Activated CD4-positive, CD25-positive, alpha-beta regulatory T cell (primary cell): ENCODE data around the gene CNN1.
A peak's percentile ranks its signal among the peaks of the same experiment; 100 is the strongest.

ENCODE experiments used
- DNase-seq, 4 experiments: peaks; one replicate each; lab custom pipeline; 2025; lab: John Stamatoyannopoulos, UW

CNN1 gene

DNA sequence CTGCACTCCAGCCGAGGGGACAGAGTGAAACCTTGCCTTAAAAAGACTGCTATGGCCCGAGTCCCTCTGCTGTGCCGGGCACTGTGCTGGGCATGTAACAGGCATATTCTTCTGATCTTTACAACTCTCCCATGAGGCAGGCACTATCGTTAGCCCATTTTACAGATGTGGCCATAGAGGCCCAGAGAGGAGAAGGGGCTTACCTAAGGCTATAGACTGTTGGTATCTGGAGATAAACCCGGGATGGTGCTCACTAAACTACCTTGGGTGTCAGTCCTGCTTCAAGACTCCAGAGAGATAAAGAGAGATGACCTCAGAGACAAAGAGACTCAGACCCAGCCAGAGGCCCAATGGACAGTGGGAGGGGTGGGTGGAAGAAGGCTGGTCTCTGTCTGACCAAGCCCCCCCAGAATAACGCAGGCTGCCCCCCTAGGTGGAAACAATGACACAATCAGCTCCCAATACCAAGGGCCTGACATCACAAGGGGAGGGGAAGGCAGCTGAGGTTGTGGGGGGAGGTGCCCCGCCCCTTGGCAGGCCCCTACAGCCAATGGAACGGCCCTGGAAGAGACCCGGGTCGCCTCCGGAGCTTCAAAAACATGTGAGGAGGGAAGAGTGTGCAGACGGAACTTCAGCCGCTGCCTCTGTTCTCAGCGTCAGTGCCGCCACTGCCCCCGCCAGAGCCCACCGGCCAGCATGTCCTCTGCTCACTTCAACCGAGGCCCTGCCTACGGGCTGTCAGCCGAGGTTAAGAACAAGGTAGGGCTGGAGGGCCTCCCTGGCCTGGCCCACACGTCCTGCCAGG is at the start of gene CNN1:
CNN1 (plus strand) TSS at position 620 of the 805 bp plus-strand sequence; CDS start at position 697, 77 bp downstream.
- DNase-seq, result no peak

DNA sequence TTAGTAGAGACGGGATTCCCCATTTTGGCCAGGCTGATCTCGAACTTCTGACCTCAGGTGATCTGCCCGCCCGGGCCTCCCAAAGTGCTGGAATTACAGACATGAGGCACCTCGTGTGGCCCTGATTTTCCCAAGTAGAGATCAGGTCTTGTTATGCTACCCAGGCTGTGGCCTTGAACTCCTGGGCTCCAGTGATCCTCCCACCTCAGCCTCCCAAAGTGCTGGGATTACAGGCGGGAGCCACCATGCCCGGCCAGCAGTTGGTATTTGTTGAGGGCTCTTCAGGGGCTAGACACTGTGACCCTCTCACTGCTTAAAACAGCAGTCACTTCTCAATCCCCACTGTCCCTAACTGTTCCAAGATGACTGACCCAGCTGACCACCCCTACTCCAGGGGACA is 49.3 kb upstream of the CNN1 start:
- DNase-seq, result no peak

DNA sequence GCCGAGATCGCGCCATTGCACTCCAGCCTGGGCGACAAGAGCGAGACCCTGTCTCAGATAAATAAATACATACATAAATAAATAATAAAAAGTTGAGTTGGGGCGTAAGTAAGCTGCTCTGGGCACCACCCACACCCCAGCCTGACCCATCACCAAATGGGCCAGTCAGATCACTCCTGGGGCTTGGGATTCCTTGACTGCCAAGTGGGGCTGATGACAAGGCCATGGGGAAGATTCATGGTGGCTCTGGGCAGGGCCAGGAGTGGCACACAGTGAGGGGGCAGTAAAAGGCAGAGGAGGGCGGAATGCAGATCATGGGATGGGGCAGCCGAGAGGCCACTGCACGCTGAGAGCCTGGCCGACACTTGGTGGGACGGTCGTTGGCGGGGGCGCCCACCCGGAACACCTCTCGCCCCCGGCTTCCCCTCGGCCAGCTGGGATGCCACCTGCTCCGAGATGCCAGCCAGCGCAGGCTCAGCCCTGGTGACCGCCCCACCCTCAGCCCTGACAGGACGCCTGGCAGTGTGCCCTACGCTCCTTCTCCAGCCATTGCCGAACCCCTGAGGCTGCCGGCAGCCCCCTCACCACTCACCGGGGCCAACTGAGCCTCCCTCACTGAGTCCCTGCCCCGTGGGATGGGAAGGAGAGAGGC is 43.9 kb upstream of the CNN1 start:
- no peak for DNase-seq

DNA sequence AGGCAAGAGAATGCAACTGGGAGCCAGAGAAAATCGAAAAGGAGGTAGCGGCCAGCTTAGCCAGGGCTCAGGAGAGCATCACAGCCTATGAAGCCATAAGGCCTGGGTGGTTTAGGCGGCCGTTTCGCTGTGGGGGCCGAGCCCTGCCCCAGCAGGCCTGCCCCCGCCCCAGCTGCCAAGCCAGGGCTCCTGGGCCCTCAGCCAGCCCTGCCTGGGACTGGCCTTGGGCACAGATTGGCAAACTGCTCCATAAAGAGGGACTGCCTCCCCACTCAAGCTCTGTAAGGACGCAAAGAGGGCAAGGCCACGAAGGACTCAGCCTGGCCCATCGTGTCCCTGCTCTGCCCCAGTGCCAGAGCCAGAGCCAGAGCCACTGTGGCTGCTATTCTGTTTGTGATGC is 43.2 kb upstream of the CNN1 start:
- no peak for DNase-seq

DNA sequence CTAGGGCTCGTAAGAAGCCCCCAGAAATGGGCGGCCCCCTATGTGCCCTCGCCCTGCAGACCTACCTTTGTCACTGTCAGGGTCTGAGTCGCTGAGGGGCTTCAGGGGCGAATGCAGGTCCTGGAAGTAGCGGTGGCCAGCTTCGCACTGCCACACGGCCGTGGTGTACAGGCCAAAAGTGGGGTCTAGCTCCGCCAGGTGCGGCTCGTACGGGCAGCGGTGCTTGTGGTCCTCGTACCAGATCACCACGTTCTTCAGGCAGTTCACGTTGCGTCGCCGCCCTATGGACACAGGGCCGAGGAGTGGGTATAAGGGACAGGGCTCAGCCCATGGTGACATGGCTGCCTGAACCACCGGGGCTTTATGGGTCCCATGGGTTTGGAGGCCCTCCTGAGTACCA is 42.8 kb upstream of the CNN1 start:
- no peak for DNase-seq

DNA sequence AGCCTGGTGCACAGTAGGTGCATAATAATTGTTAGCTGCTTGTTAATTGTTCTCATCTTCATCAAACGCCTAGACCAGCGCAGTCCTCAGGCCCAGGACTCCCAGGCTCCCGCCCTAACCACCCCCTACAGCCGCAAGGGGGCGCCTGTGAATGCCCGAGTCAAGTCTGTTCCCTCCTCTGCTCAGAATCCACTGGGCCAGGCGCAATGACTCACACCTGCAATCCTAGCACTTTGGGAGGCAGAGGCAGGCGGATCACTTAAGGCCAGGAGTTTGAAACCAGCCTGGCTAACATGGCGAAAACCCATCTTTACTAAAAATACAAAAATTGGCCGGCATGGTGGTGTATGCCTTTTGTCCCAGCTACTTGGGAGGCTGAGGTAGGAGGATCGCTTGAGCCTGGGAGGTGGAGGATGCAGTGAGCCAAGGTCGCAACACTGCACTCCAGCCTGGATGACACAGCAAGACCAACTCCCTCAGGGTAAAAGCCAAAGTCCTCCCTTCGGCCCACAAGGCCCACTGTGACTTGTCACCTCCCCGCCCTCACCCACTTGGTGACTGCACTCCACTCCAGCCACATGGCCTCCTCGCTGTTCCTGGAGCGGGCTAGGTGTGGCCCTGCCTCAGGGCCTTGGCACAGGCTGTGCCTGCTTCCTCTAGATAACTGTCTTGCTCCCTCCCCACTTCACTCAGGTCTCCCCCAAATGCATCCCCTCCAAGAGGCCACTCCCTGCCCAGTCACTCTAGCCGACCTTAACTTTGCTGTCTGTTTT is 42.1 kb upstream of the CNN1 start:
- peak; percentile 19 to 59 (median 38) for DNase-seq

DNA sequence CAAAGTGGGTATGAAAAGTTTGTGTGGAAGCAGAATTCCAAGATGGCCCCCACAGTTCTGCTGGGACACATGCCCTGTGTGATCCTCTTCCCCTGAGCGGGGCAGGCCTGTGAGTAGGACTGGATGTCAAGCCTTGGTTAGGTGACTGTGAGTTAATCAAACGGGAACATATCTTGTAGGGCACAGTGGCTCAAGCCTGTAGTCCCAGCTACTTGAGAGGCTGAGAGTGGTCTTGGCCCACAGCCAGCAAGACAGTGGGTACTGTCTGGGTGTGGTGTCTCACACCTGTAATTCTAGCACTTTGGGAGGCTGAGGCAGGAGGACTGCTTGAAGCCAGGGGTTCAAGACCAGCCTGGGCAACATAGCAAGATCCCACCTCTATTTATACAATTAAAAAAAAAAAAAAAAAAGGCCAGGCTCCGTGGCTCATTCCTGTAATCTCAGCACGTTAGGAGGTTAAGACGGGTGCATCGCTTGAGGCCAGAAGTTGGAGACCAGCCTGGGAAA is 39.4 kb upstream of the CNN1 start:
- DNase-seq, result no peak

DNA sequence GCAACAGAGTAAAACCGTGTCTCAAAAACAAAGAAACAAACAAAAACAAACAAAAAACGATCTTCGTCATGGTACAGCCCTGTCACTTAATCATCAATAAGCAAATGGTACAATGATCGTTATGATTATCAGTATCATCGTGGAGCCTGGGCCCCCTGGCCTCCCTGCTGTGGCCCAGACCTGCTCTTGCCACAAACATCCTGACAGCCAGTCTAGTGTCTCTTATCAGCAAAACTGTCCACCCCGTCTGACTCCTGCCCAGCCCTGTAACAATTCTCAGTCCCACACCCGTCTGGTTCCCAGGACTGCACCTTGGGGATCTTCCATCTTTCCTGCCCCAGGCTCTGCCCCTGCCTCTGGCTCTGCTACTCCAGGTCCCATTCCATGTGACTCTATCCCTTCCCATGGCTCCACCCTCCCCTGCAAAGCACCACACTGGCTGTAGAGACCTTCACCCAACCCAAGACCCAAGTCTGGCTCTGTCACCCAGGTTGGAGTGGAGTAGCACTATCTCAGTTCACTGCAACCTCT is 38.7 kb upstream of the CNN1 start:
- no peak for DNase-seq

DNA sequence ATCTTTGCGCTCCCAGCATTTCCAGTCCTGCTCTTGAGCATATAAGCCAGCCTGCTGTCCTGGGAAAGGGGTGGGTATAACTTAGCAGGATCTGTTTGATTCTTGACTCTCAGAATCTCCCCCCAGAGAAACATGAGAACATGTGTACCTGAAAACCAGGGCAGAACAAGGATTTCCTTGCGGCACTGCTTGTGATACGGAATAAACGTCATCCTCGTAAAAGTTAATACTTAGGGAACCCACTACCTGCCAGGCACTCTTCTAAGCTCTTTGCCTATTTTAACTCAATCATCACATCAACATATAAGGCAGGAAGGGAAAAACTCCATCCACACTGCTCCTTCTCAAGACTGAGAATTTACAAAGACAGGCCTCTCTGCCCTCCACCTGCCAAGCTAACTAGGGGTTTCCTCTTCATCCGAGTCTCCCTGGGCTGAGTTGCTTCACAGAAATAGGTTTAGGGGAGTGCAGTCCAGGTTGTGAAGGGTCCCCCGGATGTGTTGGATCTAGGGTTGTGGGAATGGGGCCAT is 34.1 kb upstream of the CNN1 start:
- no peak for DNase-seq

DNA sequence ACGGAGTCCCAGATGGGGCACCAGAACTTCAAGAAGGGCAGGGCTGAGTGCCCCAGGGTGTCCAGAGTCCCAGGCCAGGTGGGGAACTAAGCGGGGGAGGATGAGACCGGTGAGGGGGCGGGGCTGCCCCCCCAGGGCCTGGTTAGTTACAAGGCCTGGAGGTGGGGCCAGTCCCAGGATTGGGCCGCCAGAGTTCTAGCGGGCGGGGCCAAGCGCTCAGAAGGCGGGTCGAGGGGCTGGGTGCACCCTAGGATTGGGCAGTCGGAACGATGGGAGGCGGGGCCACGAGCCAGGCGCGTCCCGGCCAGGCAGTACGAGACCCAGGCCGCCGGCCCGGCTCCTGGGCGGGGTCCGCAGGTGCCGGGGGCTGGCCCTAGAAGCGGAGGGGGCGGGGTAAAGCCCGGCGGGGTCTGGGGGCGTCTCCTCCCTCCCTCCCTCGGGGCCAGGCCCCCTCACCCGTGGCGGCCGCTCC is 33.6 kb upstream of the CNN1 start:
- DNase-seq, result peak; percentile 89 to 93 (median 90)

DNA sequence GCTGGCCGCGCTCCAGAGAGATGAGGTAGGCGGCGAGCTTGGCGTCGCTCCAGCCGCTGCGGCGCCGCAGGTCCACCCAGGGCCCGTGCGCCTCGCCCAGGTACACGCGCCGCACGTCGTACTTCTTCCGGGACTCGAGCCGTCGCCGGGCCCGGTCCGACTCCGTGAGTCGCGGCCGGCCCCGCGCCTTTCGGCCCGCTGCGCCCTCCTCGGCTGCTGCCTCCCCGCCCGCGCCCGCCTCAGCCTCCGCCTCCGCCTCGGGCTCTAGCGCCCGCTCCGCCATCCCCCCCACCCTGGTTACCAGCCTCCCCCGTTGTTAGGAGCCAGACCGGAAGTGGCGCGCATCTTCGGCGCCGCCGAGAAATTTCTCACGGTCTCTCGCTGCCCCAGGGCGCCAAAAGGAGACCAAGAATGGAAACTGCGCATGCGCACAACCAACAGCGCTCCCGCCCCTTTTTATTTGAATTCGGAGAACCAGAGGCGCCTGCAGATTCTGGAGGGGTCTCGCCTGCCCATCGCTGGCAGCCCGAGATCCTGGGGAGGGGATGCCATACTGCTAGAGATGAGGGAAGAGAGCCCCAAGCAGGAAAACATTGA is 33.0 kb upstream of the CNN1 start, which contains the start of gene ZNF653:
ZNF653 (minus strand) TSS at position 336 of the 597 bp plus-strand sequence; CDS start at position 283, 53 bp downstream.
- peak; percentile 88 to 92 (median 90) for DNase-seq

DNA sequence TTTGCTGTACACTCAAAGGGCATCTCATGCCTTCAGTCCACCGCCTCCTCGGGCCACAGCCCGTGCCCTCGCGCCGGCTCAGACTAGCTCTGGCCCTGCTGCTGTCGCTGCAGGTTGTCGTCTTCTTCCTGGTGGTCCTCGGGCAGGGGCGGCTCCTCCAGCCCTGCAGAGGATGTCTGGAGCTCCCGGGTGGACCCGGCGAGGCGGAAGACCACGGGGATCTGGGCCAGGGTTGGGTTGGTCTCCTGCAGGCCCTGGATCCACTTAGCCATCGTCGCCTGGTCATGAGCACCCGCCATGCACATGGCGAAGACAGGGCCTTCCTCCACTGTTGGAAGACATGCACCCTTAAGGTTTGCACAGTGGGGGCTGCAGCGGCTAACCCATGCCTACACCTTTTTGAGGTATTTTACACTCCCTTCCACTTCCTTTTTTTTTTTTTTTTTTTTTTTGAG is 32.5 kb upstream of the CNN1 start:
- DNase-seq, result no peak

DNA sequence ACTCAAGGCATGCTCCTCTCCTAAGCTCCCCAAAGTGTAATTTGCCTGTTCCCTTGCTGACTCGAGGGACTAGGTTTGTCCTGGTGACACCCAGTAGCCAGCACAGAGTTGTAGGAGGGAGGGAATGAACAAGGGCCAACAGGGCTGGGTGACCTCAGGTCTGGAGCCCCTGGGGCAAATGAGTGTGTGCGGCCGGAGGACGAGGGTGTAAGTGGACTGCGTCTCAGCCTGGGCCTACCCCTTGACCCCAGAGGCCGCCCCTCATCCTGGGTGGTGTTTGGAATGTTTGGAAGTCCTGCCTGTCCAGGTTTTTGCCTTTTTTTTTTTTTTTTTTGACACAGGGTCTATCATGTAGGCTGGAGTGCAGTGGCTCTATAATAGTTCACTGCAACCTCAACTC is 31.7 kb upstream of the CNN1 start:
- no peak for DNase-seq

DNA sequence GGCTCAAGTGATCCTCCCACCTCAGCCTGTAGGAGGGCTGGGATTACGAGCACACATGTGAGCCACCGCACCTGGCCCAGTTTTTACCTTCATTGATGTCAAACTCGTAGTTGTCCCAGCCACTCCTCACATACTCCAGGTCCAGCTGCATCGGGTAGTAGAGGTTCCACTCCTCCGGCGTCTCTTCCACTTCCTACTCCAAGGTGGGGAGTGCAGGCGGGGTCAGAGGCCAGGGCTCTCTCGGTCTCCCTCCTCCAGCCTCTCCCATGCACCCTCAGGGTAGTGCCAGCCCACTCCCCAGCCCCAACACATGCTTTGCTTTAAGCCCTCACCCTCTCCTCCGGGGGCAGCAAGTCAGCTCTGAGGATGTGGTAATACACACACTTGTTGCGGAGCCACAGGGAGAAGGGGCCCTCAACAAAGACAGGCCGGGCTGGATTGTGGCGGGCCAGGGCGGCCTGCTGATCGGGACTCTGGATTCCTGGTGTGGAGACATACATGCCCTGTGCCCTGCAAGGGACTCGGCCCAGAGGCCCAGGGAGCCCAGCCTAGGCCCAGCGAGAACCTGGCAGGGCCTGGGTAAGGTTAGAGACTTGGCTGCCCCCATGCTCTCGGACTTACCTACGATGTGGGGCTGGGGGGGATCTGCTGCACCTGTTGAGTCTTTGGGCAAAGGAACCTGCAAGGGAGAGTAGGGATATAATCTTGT is 31.1 kb upstream of the CNN1 start:
- no peak for DNase-seq

DNA sequence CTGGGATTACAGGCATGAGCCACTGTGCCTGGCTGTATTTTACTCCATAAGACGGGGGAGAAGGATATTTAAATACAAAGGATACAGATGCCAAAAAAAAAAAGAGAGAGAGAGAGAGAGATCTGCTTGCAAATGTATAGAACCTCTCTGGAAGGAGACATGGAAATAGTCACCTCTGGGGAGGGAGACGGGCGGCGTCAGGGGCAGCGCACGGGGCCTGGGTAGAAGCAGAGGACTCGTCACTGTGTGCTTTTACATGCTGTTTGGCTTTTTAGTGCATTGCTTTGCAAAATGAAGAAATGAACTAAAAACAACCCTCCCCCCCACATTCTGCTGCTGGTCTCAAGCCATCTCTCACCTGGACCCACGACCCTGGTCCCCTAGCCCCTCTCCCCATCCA is 28.2 kb upstream of the CNN1 start:
- DNase-seq, result no peak

DNA sequence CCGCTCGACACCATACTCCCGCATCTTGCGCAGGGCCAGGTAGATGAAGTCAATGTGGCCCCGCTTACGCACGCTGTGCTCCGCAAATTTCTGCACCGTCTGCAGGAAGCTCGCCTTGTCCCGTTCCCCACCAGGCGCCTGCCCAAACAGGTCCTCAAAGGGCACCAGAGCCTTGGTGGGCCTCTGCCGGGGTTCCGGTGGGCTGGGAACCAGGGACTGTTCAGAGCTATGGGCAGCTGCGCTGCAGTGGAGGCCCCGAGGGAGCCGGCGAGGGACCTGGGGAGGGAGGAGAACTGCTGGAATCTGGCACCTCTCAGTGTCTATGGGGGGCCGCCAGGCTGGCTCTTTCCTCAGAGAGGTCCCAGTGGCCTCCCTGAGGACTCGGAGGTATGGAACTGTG is 24.7 kb upstream of the CNN1 start:
- no peak for DNase-seq

DNA sequence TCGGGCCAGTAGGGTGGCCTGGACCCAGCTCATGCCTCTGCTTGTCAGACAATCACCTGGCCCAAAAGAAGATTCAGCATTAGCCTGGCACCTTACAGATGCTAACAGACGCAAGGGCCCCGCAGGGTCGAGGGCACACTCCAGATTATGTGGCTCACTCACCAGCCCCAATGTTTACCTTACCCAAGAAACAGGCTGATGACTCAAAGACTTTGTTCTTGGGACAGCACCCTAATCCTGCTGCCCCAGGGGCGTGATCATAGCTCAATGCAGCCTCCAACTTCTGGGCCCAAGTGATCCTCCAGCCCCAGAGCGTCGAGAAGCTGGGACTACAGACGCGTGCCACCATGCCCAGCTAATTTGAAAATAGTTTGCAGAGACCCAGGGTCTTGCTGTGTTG is 19.5 kb upstream of the CNN1 start:
- no peak for DNase-seq

DNA sequence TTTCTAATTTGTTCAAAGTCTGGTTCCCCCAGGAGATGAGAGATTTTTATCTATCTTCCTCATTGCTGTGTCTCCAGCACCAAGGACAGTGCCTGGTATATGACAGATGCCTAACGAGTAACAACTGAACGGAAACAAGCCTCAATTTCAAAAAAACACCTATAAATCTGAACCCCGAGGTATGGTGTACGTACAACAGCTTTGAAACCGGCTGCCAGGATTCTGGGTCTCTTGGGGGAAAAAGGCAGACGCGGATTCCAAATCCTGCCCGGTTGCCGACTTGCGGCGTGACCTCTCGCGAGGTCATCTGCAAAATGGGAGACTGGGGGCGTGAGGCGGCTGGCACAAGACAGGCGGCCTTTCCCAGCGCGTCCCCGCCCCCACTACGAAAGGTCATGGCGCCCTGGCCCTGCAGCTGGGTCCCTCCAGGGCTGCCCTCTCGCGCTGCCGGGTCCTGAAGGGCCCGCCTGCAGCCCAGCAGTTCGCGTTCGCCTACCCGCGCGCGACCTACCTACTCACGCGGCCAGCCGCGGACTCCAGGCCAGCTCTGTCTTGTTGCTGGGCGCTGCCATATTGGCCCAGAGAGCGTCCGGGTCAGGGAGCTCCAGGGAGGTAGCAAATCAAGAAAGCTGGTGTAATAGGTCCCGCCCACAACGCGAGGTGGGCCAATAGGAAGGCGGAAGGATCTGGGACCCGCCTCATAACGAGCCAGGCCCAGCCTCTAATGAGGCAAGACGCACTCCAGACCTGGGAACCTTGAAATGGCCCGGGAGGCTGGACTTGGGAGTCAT is 9.9 kb upstream of the CNN1 start, which contains the start of gene ECSIT:
ECSIT (minus strand) TSS at position 584 of the 791 bp plus-strand sequence. CDS start 9,964 bp downstream, outside the sequence.
- DNase-seq, result peak; percentile 78 to 91 (median 82)

DNA sequence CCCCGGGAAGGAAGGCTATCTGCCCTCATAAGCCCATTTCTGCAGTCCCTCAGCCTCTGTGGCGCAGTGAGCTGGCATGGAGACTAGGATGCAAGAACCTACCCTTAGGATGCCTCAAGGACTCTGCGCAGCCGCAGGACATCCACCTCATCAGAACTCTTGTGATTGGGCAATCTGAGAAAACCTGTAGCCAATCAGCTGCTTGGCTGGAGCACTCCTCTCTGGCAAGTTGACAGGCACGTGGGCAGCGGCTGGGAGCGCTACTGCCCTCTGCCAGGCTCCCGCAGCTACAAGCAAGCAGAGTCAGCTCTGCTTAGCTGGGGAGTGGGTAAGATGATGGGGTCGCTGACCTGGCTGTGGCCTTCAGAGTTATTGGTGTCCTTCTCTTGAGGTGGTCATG is 8.2 kb upstream of the CNN1 start:
- no peak for DNase-seq

DNA sequence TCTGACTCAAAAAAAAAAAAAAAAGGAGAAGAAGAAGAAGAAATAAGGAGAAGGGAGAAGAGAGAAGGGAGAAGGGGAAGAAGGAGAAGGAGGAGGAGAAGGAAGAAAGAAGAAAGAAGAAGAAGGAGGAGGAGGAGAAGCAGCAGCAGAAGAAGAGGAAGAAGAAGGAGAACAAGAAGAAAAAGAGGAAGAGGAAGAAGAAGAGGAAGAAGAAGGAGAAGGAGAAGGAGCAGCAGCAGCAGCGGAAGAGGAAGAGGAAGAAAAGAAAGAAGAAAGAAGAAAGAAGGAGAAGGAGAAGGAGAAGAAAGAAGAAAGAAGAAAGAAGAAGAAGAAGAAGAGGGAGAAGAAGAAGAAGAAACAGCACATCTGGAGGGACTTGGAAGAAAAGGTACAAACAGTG is 4.1 kb upstream of the CNN1 start:
- DNase-seq, result no peak
